HepG2 (cell line): ENCODE results near the gene USP5. TPM values are rescaled to one million over a fixed set of nuclear protein-coding genes. Genes with fewer than 3 reads are reported as not detected.
A peak's percentile ranks its signal among the peaks of the same experiment; 100 is the strongest.

Experiments used
- AKAP8 ChIP-seq: sonication (generic); formaldehyde crosslinking; IDR thresholded peaks from 2 replicates; pipeline ENCODE4 v1.5.1; 2020; ENCODE audit warnings: mild to moderate bottlenecking, missing genetic modification reagents
- CBX1 ChIP-seq: IDR thresholded peaks from one replicate; pipeline ENCODE4 v1.6.1; 2016; ENCODE audit warnings: antibody characterized with exemption, low read depth
- FLYWCH1 ChIP-seq: sonication (generic); formaldehyde crosslinking; IDR thresholded peaks from 2 replicates; pipeline ENCODE4 v1.8.1; 2023; ENCODE audit warnings: mild to moderate bottlenecking, missing genetic modification reagents
- GATA4 ChIP-seq: sonication (generic); IDR thresholded peaks from 2 replicates; pipeline ENCODE4 v1.6.1; 2016; ENCODE audit warnings: antibody characterized with exemption, low read depth, borderline replicate concordance
- HIVEP1 ChIP-seq: sonication (generic); formaldehyde crosslinking; IDR thresholded peaks from 2 replicates; pipeline ENCODE4 v1.4.0; 2020; ENCODE audit warnings: mild to moderate bottlenecking, missing genetic modification reagents
- MED13 ChIP-seq: sonication (generic); formaldehyde crosslinking; IDR thresholded peaks from 2 replicates; pipeline ENCODE4 v1.5.0; 2020; ENCODE audit warnings: missing genetic modification reagents
- PHF20 ChIP-seq: sonication (generic); formaldehyde crosslinking; IDR thresholded peaks from 2 replicates; pipeline ENCODE4 v1.5.0; 2020; ENCODE audit warnings: mild to moderate bottlenecking, missing genetic modification reagents
- PPARG ChIP-seq: conservative IDR thresholded peaks from 2 replicates; pipeline ENCODE4 v1.6.1; 2016; ENCODE audit warnings: missing biosample characterization, missing genetic modification reagents
- SMARCC2 ChIP-seq: fragments of 450-650 bp; IDR thresholded peaks from 2 replicates; pipeline ENCODE4 v1.6.1; 2017; ENCODE audit warnings: antibody characterized with exemption, mild to moderate bottlenecking
- TBP ChIP-seq: sonication (generic); formaldehyde crosslinking; IDR thresholded peaks from 2 replicates; pipeline ENCODE4 v1.5.0; 2020; ENCODE audit warnings: missing genetic modification reagents
- ZFYVE20 ChIP-seq: sonication (generic); formaldehyde crosslinking; IDR thresholded peaks from 2 replicates; pipeline ENCODE4 v1.8.0; 2023; ENCODE audit warnings: low read depth, mild to moderate bottlenecking, moderate library complexity, missing genetic modification reagents, borderline replicate concordance
- ZNF17 ChIP-seq: sonication (generic); formaldehyde crosslinking; IDR thresholded peaks from 2 replicates; pipeline ENCODE4 v1.5.0; 2020; ENCODE audit warnings: mild to moderate bottlenecking, missing genetic modification reagents
- ZNF224 ChIP-seq: sonication (generic); formaldehyde crosslinking; IDR thresholded peaks from 2 replicates; pipeline ENCODE4 v1.5.0; 2020; ENCODE audit warnings: mild to moderate bottlenecking, missing genetic modification reagents
- ZNF260 ChIP-seq: sonication (generic); formaldehyde crosslinking; IDR thresholded peaks from 2 replicates; pipeline ENCODE4 v1.4.0; 2020; ENCODE audit warnings: missing genetic modification reagents, low read depth, mild to moderate bottlenecking, borderline replicate concordance
- ZNF343 ChIP-seq: sonication (generic); formaldehyde crosslinking; IDR thresholded peaks from 2 replicates; pipeline ENCODE4 v1.4.0; 2020; ENCODE audit warnings: mild to moderate bottlenecking, missing genetic modification reagents
- ZNF501 ChIP-seq: sonication (generic); formaldehyde crosslinking; IDR thresholded peaks from 2 replicates; pipeline ENCODE4 v1.5.1; 2020; ENCODE audit warnings: mild to moderate bottlenecking, moderate library complexity, missing genetic modification reagents
- ZNF678 ChIP-seq: sonication (generic); formaldehyde crosslinking; IDR thresholded peaks from 2 replicates; pipeline ENCODE4 v1.4.0; 2020; ENCODE audit warnings: mild to moderate bottlenecking, missing genetic modification reagents
- ZNF703 ChIP-seq: sonication (generic); formaldehyde crosslinking; IDR thresholded peaks from 2 replicates; pipeline ENCODE4 v1.5.1; 2020; ENCODE audit warnings: missing genetic modification reagents, mild to moderate bottlenecking, moderate library complexity, borderline replicate concordance
- ZZZ3 ChIP-seq: sonication (generic); formaldehyde crosslinking; IDR thresholded peaks from 2 replicates; pipeline ENCODE4 v1.4.0; 2020; ENCODE audit warnings: missing genetic modification reagents, mild to moderate bottlenecking, borderline replicate concordance
- polyA plus RNA-seq, 8 experiments: library from polyadenylated mRNA; depleted of rRNA in 3 of 8; stranded (reverse) in 7 of 8; unstranded in 1 of 8; fragments of >200 nt; fragmentation: Illumina TruSeq in 4 of 8; extraction: Trizol in 4 of 8; gene quantifications; 2 replicates each; pipeline versions ENCODE4 v1.2.1 to v1.2.3, GENCODE V29; 2011 to 2016; ENCODE audit warnings: low read depth in 4 of 8, missing spikeins in 1 of 8, mixed read lengths in 1 of 8; ENCODE audit not compliant: insufficient read depth in 1 of 8
- total RNA-seq, 5 experiments: library from RNA; depleted of rRNA; stranded (reverse); fragments of >200 nt; fragmentation: Illumina TruSeq; extraction: Trizol; gene quantifications; 2 replicates each; pipeline ENCODE4 v1.2.3, GENCODE V29; 2016; ENCODE audit warnings: low read depth in 1 of 5
- TF ChIP-seq, protein P1 (sequence below): sonication (generic); formaldehyde crosslinking; IDR thresholded peaks from 2 replicates; pipeline ENCODE4 v1.4.0; 2020; ENCODE audit warnings: mild to moderate bottlenecking, missing genetic modification reagents
- TF ChIP-seq, protein P2 (sequence below): sonication (generic); formaldehyde crosslinking; IDR thresholded peaks from 2 replicates; pipeline ENCODE4 v1.9.0; 2022; ENCODE audit warnings: low read depth, missing genetic modification reagents
- TF ChIP-seq, protein P3 (sequence below): sonication (generic); formaldehyde crosslinking; conservative IDR thresholded peaks from 2 replicates; pipeline ENCODE4 v1.8.1; 2023; ENCODE audit warnings: missing genetic modification reagents
- TF ChIP-seq, protein P4 (sequence below): sonication (generic); formaldehyde crosslinking; IDR thresholded peaks from 2 replicates; pipeline ENCODE4 v1.4.0; 2020; ENCODE audit warnings: mild to moderate bottlenecking, missing genetic modification reagents

USP5 gene
- total and polyA plus RNA-seq, 2 of the 13 experiments (the other 11 are each of a cell fraction or from before 2014, with no cell fraction given): 39.6 to 56.0 TPM

DNA sequence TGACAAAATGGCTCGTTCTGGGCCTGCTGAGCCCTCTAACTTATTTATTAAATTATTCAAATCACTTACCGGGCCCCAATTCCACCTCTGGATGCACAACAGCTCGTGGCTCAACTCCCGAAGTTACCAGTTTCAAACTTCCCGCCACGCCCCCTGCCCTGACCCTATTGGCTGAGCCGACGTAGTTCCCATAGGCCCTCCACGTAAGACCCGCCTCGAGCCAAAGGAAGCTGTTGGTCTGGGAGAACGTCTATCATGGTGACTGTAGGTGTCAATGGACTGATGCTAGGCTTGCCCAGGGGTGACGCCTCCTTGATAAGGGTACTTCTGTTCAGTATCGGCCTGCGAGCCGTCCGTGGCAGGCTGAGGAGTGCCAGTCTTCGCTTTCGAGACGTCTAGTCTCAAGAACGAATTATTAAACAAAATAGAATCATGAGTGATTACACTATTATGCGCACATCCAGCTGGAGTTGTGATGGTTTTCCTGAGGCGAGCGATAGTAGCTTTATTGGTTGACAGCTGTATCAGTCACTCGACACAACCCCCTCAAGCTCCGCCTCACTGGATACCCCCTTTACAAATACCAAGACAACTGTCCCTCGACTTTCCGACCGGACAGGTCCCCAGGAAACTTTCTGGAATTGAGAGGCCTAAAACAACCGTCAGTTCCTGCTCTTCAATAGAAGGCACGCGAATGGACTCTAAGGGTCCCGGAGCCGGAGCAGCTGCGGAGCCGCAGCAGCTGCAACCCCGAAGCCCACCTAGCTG is 613 bp upstream of the USP5 start, which contains the start of gene CDCA3 (continued):
- TF ChIP-seq, protein P1, sequence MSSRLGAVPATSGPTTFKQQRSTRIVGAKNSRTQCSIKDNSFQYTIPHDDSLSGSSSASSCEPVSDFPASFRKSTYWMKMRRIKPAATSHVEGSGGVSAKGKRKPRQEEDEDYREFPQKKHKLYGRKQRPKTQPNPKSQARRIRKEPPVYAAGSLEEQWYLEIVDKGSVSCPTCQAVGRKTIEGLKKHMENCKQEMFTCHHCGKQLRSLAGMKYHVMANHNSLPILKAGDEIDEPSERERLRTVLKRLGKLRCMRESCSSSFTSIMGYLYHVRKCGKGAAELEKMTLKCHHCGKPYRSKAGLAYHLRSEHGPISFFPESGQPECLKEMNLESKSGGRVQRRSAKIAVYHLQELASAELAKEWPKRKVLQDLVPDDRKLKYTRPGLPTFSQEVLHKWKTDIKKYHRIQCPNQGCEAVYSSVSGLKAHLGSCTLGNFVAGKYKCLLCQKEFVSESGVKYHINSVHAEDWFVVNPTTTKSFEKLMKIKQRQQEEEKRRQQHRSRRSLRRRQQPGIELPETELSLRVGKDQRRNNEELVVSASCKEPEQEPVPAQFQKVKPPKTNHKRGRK: no peak
- TF ChIP-seq ZNF260 (CRISPR knock-in tag) (no peak), ZNF343 (CRISPR knock-in tag) (peak; percentile 69; the same call in 1 of the 2 replicates), ZZZ3 (CRISPR knock-in tag) (0 out of 2 replicates have a peak, but pooled peaks have one; percentile 16), AKAP8 (CRISPR knock-in tag) (no peak), ZNF678 (no peak), SMARCC2 (no peak), GATA4 (peak; percentile 81; the same call in 1 of the 2 replicates), HIVEP1 (no peak), CBX1 (peak; percentile 10), FLYWCH1 (no peak; the same call in 1 of the 2 replicates), ZNF501 (CRISPR knock-in tag) (no peak), MED13 (CRISPR knock-in tag) (no peak), PPARG (no peak), ZNF17 (CRISPR knock-in tag) (no peak), ZNF224 (CRISPR knock-in tag) (no peak), ZNF703 (CRISPR knock-in tag) (no peak), PHF20 (CRISPR knock-in tag) (no peak), TBP (CRISPR knock-in tag) (no peak), ZFYVE20 (CRISPR knock-in tag) (no peak)
- TF ChIP-seq, protein P2, sequence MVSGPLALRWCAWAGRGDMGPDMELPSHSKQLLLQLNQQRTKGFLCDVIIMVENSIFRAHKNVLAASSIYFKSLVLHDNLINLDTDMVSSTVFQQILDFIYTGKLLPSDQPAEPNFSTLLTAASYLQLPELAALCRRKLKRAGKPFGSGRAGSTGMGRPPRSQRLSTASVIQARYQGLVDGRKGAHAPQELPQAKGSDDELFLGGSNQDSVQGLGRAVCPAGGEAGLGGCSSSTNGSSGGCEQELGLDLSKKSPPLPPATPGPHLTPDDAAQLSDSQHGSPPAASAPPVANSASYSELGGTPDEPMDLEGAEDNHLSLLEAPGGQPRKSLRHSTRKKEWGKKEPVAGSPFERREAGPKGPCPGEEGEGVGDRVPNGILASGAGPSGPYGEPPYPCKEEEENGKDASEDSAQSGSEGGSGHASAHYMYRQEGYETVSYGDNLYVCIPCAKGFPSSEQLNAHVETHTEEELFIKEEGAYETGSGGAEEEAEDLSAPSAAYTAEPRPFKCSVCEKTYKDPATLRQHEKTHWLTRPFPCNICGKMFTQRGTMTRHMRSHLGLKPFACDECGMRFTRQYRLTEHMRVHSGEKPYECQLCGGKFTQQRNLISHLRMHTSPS (CRISPR knock-in tag): no peak; the same call in 1 of the 2 replicates
- TF ChIP-seq, protein P3, sequence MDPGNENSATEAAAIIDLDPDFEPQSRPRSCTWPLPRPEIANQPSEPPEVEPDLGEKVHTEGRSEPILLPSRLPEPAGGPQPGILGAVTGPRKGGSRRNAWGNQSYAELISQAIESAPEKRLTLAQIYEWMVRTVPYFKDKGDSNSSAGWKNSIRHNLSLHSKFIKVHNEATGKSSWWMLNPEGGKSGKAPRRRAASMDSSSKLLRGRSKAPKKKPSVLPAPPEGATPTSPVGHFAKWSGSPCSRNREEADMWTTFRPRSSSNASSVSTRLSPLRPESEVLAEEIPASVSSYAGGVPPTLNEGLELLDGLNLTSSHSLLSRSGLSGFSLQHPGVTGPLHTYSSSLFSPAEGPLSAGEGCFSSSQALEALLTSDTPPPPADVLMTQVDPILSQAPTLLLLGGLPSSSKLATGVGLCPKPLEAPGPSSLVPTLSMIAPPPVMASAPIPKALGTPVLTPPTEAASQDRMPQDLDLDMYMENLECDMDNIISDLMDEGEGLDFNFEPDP: no peak
- TF ChIP-seq, protein P4, sequence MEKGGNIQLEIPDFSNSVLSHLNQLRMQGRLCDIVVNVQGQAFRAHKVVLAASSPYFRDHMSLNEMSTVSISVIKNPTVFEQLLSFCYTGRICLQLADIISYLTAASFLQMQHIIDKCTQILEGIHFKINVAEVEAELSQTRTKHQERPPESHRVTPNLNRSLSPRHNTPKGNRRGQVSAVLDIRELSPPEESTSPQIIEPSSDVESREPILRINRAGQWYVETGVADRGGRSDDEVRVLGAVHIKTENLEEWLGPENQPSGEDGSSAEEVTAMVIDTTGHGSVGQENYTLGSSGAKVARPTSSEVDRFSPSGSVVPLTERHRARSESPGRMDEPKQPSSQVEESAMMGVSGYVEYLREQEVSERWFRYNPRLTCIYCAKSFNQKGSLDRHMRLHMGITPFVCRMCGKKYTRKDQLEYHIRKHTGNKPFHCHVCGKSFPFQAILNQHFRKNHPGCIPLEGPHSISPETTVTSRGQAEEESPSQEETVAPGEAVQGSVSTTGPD (CRISPR knock-in tag): no peak
